ENCODE measurements around the gene STARD5.

The STARD5 gene

GRCh38 chr15:81310480-81310879 is 13.5 kb downstream of the STARD5 start:
- DNase-seq, result no peak

GRCh38 chr15:81309647-81310450 is 14.1 kb downstream of the STARD5 start:
- no peak for DNase-seq

DNA sequence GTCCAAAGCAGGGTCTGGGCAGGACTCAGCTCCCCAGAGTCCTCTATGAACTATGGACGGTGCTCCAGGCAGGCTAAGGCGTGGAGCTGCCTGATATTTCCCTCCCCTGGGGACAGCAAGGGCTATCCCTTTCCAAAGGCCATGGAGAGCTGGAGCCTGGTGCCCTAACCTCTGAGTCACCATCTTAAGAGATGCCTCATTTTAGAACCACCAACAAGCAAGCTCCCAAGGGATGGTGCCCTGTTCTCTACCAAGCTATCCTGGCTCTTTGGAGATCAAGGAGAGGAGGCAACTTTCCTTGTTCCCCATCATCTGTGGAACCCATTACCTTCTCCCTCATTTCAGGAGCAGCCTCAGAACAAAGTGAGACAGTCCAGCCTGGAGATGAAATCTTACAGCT is 15.7 kb downstream of the STARD5 start:
- DNase-seq, result no peak

DNA sequence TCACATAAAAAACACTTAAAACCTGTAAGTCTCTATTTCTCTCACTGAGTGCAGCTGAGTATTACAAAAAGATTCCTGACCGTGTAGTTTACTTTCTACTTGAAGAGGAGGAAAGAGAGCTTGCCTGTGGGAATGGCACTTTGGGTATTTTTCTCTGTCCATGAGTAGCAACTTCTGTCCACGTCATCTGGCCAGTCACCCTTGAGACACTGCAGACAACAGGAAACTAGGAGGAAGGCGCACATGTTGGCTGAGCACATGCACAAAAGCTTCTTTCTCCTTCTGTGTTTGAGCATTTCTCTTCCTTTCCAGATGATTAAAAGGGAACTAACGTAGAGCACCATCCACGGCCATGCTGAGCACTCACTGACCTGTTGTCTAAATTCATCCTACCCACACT is 19.7 kb downstream of the STARD5 start:
- DNase-seq, result no peak

DNA sequence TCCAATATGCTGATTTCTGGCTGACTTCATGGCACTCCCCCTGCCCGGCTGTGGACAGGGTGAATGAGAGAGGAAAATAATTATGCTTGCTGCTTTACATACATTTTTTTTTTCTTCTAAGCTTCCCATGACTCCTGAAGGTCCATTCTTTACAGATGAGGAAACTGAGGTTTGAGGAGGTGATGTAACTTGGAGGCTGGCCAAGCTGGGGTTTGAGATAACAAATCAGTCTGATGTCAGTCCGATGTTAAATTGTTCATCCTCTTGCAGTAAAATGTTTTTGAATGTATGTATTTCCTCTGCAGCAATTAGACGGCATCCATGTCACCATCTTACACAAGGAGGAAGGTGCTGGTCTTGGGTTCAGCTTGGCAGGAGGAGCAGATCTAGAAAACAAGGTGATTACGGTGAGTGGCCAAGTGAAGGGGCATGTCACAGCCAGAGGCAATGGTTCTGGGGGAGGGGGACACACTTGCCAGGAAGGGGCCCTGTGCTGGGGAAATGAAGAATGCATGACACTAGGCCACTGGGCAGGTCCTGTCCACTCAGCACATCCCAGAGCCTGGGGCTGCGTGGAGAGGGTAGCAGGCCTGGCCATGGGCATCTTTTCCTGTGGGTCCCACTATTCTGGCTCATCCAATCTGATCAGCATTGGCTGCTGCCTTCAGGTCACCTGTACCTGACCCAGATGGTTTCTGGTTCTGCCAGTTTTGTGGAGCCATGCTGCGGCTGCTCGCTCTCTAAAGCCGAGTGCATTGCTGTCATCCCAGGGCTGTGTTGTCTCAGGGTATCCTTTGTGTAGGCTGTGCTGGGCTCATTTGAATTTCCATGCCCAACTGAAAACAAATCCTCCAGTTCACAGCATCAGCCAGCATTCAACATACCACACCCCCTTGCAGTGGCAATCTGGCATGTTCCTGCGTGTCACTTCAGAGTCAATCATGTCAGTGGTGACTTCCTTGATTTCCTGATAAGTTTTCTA is 20.4 kb downstream of the STARD5 start:
- peak; percentile 36 to 66 (median 51) for DNase-seq

- peak in 3 of 6 experiments; percentile 13 to 42 (median 35) for DNase-seq
Observed at GRCh38 chr15:81302701-81303109, 21.2 kb downstream of the STARD5 start.

DNA sequence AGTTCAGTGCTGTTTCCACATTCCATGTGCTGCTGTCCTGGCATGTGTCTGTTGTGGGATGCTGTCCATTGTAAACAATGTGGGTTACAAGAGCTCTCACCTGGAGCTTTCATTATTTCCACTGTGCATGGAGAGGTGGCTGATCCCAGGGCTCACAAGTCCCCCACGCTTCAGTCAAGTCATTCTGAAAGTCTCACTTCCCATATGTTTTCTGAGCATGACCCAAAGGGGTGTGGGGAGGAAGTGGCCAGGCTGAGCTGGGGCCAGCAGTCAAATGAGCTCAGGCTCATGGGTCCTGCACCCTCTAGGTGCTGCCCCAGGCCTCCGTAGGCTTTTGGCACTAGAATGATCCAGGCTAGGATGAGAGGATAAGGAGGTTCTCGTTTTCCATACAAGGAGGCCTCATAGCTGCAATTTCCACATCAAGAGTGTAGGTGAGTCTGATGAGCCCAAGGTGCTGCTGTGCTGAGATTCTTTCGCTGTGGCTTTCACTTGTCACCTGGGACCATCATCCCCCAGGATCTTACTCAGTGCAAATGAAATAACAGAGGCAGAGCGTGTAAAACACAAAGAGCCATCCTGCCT is 22.0 kb downstream of the STARD5 start:
- DNase-seq, result peak in 1 of 6 experiments; percentile 6

GRCh38 chr15:81301385-81301784 is 22.6 kb downstream of the STARD5 start:
- DNase-seq, result no peak

DNA sequence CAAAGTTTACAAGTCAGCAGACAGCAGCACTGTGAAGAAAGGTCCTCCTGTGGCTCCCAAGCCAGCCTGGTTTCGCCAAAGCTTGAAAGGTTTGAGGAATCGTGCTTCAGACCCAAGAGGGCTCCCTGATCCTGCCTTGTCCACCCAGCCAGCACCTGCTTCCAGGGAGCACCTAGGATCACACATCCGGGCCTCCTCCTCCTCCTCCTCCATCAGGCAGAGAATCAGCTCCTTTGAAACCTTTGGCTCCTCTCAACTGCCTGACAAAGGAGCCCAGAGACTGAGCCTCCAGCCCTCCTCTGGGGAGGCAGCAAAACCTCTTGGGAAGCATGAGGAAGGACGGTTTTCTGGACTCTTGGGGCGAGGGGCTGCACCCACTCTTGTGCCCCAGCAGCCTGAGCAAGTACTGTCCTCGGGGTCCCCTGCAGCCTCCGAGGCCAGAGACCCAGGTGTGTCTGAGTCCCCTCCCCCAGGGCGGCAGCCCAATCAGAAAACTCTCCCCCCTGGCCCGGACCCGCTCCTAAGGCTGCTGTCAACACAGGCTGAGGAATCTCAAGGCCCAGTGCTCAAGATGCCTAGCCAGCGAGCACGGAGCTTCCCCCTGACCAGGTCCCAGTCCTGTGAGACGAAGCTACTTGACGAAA is 24.2 kb downstream of the STARD5 start:
- DNase-seq, result no peak

DNA sequence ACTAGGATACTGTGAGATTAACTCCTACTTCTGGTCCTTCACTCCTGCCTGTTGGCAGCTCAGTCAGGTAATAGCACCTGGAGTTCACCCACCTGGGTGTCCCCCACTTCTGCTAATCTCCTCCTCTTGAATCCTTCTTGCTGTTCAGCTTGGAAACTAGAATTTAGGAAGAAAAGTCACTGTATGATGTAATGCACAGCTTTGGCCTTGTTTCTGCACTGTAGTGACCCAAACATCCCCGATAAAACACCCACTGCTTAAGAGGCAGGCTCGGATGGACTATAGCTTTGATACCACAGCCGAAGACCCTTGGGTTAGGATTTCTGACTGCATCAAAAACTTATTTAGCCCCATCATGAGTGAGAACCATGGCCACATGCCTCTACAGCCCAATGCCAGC is 24.8 kb downstream of the STARD5 start:
- DNase-seq, result no peak

DNA sequence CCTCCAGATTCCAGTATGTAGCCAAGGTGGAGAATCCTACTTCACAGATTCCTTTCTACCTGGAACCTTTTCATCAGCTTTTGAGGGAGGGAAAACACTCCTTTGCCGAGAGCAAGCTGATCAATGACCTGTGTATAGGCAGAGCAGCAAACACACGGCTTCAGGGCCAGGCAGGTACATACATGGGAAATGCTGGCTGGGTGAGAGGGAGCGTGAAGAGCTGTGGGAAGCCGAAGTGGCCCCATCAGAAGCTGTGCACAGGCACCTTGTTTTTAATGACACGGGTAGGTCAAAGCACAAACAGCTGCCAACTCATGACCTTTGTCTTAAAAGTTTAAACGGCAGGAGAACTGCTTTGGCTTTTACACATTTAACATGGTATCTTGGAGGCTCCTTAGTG is 25.3 kb downstream of the STARD5 start:
- peak in 1 of 6 experiments; percentile 9 for DNase-seq

- DNase-seq, result peak in 3 of 6 experiments; percentile 23 to 34 (median 32)
Observed at GRCh38 chr15:81297603-81298575, 26.1 kb downstream of the STARD5 start.

DNA sequence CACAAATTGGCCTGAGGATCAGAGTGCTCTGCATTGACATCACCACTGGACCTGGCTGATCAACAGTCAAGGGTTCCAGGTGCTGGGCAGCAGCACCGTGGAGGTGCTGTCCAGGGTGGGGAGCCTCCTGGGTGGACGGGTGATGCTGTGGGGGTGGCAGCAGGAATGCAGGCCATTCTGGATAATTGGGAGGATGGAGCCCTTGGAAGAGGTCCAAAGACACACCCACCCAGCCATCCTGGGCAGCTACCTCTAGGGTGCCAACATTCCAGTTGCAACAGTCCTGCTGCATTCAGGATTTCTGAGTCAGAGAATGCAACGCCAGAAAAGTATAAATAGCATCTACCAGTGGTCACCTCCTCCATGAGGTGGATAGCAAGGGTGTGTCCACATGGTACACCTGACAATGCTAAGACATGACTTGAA is 26.8 kb downstream of the STARD5 start:
- DNase-seq, result no peak

DNA sequence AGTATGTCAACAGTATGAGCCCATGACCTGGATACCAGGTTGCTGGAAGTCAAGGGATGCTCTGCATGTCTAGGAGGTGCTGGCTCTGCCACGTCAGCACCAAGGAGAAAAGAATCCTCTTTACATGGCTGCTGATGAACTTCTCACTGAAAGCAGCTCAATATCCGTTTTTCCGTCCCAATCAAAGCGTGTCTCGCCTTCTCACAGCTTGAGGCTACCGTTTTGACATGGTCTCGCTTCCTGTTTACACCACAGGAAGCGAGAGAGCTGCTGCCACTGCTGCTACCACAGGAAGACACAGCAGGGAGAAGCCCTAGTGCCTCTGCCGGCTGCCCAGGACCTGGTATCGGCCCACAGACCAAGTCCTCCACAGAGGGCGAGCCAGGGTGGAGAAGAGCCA is 27.3 kb downstream of the STARD5 start:
- peak; percentile 44 to 87 (median 73) for DNase-seq

GRCh38 chr15:81296186-81296585 is 27.8 kb downstream of the STARD5 start:
- DNase-seq, result no peak

GRCh38 chr15:81295486-81296121 is 28.3 kb downstream of the STARD5 start:
- DNase-seq, result no peak

- no peak for DNase-seq
Observed at GRCh38 chr15:81294516-81294880, 29.4 kb downstream of the STARD5 start.

GRCh38 chr15:81293728-81294515 is 30.0 kb downstream of the STARD5 start:
- DNase-seq, result peak; percentile 71 to 91 (median 82)

GRCh38 chr15:81292523-81293001 is 31.4 kb downstream of the STARD5 start:
- DNase-seq, result peak in 3 of 6 experiments; percentile 35 to 56 (median 41)
